Endodermal cell (in vitro differentiated cells): ENCODE data around the gene SLC39A9. TPM values are rescaled to one million over a fixed set of nuclear protein-coding genes. Genes with fewer than 3 reads are reported as not detected.
"Not testable (repeated sequence)": the region's sequence is repeated elsewhere in the genome, so short reads cannot be mapped to it uniquely, and the experiment has no call there.

Source experiments
- DNase-seq: peaks from one replicate; pipeline ENCODE4 v3.0.0-alpha.2; 2017
- H3K27ac ChIP-seq: 2 replicates; pipeline ENCODE4 v1.5.1; 2013; ENCODE audit warnings: mild to moderate bottlenecking, low read depth, low read length, moderate library complexity
- H3K27me3 ChIP-seq: 2 replicates; pipeline ENCODE4 v1.6.1; 2013; ENCODE audit warnings: mild to moderate bottlenecking, low read length, moderate library complexity; ENCODE audit not compliant: insufficient read depth, control insufficient read depth, poor library complexity, severe bottlenecking
- H3K36me3 ChIP-seq: 2 replicates; pipeline ENCODE4 v1.7.0; 2013; ENCODE audit warnings: mild to moderate bottlenecking, low read length, moderate library complexity; ENCODE audit not compliant: control insufficient read depth, insufficient read depth
- H3K4me1 ChIP-seq: one replicate; pipeline ENCODE4 v1.7.0; 2013; ENCODE audit warnings: low read length; ENCODE audit not compliant: control insufficient read depth, insufficient read depth
- H3K4me3 ChIP-seq: 2 replicates; pipeline ENCODE4 v1.5.1; 2013; ENCODE audit warnings: mild to moderate bottlenecking, low read length, moderate library complexity
- H3K9ac ChIP-seq: 2 replicates; pipeline ENCODE4 v1.6.1; 2013; ENCODE audit warnings: mild to moderate bottlenecking, low read length, moderate library complexity; ENCODE audit not compliant: poor library complexity, severe bottlenecking; ENCODE audit errors: extremely low read depth
- H3K9me3 ChIP-seq: 2 replicates; pipeline ENCODE4 v1.6.1; 2013; ENCODE audit warnings: mild to moderate bottlenecking, low read length, moderate library complexity; ENCODE audit not compliant: control insufficient read depth
- H3K27ac Mint-ChIP-seq: 2 replicates; pipeline ENCODE4 v1.8.0; 2020; ENCODE audit warnings: mixed read lengths
- H3K27me3 Mint-ChIP-seq: 2 replicates; pipeline ENCODE4 v1.8.0; 2021; ENCODE audit warnings: mild to moderate bottlenecking, mixed read lengths; ENCODE audit not compliant: insufficient read depth
- H3K36me3 Mint-ChIP-seq: 2 replicates; pipeline ENCODE4 v1.8.0; 2020; ENCODE audit warnings: low read depth, mixed read lengths
- H3K4me1 Mint-ChIP-seq: 2 replicates; pipeline ENCODE4 v1.8.0; 2020; ENCODE audit warnings: mixed read lengths
- H3K4me3 Mint-ChIP-seq: 2 replicates; pipeline ENCODE4 v1.8.0; 2020; ENCODE audit warnings: mild to moderate bottlenecking, moderate library complexity, mixed read lengths
- H3K9me3 Mint-ChIP-seq: 2 replicates; pipeline ENCODE4 v1.8.0; 2020; ENCODE audit warnings: mild to moderate bottlenecking, mixed read lengths
- WGBS, 2 experiments: methylation state at CpG; one replicate each; pipeline versions ENCODE4 v1.1.5 to v1.1.7; 2013; ENCODE audit warnings: missing lambda C conversion rate in 2 of 2, mixed read lengths in 1 of 2; ENCODE audit not compliant: insufficient coverage in 1 of 2, insufficient read length in 1 of 2; 5-methylcytosine and 5-hydroxymethylcytosine counted together
- total RNA-seq, 2 donors: library from RNA; stranded (reverse); fragmentation: NEBNext Ultra II Directional in 1 of 2; extraction: Animal tissue kit (Norgen Biotek cat#: 25700) in 1 of 2; gene quantifications; 2 replicates in 1 of 2; 3 replicates in 1 of 2; pipeline ENCODE4 v1.2.1, GENCODE V29; 2021
- TF ChIP-seq, protein P1 (sequence below): fragments of 200-600 bp; sonication (generic); conservative IDR thresholded peaks from 2 replicates; pipeline ENCODE4 v1.5.0; 2021; ENCODE audit warnings: antibody characterized with exemption, mild to moderate bottlenecking

SLC39A9 gene
- total RNA-seq, 2 donors from 2014 or later: 40.8 to 53.8 TPM

DNA sequence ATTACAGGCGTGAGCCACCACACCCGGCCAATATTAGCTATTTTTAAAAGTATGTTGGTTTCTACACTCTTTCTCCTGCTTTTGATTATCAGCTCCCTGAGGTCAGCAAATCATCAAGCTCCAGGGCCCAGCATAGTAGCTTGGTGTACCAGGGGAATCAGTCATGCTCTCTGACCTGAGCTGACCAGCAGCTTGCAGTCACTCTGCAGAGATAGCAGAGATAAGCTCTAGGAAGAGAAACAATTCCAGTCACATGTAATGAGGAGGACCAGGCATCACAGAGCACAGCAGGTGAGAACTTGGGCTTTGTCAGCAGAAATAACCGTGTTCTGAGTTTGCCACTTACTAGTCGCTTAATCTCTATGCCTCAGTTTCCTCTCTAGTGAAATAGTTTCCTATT lies 94.5 kb downstream of the SLC39A9 start:
- Mint-ChIP-seq H3K27me3 (peaks cover 35% of the 10 kb centered on the region), H3K4me1 (peaks cover 7% of the 10 kb centered on the region), H3K9me3 (no peaks in the 10 kb centered on the region), H3K36me3 (no peaks in the 10 kb centered on the region), H3K27ac (no peak overlapping the region), H3K4me3 (no peak overlapping the region)
- H3K36me3 ChIP-seq: no peaks in the 10 kb centered on the region
- WGBS, 2 experiments: 66 to 84% methylated on average over 2 to 4 of the region's 4 CpGs
- no peaks in the 10 kb centered on the region for H3K9me3 ChIP-seq
- DNase-seq: no peak
- peaks cover 3% of the 10 kb centered on the region for H3K4me1 ChIP-seq
- no peak overlapping the region for H3K4me3 ChIP-seq
- no peaks in the 10 kb centered on the region for H3K27me3 ChIP-seq
- H3K27ac ChIP-seq: no peak overlapping the region
- no peak overlapping the region for H3K9ac ChIP-seq
- TF ChIP-seq, protein P1, sequence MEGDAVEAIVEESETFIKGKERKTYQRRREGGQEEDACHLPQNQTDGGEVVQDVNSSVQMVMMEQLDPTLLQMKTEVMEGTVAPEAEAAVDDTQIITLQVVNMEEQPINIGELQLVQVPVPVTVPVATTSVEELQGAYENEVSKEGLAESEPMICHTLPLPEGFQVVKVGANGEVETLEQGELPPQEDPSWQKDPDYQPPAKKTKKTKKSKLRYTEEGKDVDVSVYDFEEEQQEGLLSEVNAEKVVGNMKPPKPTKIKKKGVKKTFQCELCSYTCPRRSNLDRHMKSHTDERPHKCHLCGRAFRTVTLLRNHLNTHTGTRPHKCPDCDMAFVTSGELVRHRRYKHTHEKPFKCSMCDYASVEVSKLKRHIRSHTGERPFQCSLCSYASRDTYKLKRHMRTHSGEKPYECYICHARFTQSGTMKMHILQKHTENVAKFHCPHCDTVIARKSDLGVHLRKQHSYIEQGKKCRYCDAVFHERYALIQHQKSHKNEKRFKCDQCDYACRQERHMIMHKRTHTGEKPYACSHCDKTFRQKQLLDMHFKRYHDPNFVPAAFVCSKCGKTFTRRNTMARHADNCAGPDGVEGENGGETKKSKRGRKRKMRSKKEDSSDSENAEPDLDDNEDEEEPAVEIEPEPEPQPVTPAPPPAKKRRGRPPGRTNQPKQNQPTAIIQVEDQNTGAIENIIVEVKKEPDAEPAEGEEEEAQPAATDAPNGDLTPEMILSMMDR: no peak

DNA sequence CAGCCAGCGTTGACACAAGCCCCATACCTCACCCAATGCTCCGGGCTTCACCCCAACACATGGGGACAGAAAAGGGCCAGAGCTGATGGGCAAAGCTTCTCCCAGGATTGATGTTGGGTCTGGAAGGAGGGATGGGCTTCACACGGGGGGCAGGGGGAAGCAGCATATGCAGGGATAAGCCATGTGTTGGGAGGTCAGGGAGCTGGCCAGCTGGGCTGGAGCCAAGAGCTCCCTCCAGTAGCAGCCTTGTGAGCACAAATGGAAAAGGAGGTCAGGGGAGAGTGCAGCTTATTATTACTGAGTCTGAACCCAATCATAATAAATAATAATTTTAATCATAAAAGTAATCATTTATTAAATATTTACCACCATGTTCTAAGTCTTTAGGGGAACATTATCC lies 95.3 kb downstream of the SLC39A9 start:
- Histone ChIP-seq H3K9me3 (no peaks in the 10 kb centered on the region), H3K27ac (no peak overlapping the region), H3K36me3 (no peaks in the 10 kb centered on the region), H3K9ac (no peak overlapping the region), H3K4me3 (no peak overlapping the region), H3K27me3 (no peaks in the 10 kb centered on the region), H3K4me1 (peaks cover 3% of the 10 kb centered on the region)
- no peaks in the 10 kb centered on the region for H3K36me3 Mint-ChIP-seq
- H3K4me3 Mint-ChIP-seq: no peak overlapping the region
- TF ChIP-seq, protein P1: no peak
- H3K27ac Mint-ChIP-seq: no peak overlapping the region
- 92% methylated on average over 3 of the region's 3 CpGs; no CpG with 5 or more reads in 1 of the 2 experiments for WGBS, 2 experiments
- peaks cover 7% of the 10 kb centered on the region for H3K4me1 Mint-ChIP-seq
- peaks cover 27% of the 10 kb centered on the region for H3K27me3 Mint-ChIP-seq
- no peak for DNase-seq
- no peaks in the 10 kb centered on the region for H3K9me3 Mint-ChIP-seq

DNA sequence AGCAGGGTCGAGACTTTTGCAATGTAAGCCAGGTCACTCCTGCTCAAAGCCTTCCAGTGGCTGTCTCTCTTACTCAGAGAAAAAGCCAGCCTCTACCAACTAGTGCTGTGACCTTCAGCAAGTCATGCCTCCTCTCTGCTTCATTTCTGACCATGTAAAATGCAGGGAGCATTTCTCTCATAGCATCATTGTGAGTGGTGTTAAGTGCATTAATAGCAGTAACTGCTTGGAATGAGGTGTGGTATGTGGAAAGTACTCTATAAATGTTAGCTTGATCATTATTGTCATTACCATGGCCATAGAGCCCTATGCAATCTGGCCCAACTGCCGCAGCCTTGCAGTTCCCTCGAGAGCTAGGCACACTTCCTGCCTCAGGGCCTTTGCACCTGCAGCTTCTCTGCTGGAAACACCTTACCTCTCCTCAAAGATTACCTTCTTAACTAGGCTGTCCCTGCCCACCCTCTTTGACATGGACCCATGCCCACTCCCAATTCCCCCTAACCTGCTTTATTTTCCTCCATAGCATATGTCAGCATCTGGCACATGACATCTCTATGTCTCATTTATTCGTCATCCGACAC lies 96.9 kb downstream of the SLC39A9 start:
- Mint-ChIP-seq H3K27ac (no peak overlapping the region), H3K4me3 (no peak overlapping the region), H3K27me3 (peaks cover 19% of the 10 kb centered on the region), H3K36me3 (no peaks in the 10 kb centered on the region), H3K9me3 (no peaks in the 10 kb centered on the region), H3K4me1 (peaks cover 7% of the 10 kb centered on the region)
- H3K9ac ChIP-seq: no peak overlapping the region
- H3K27ac ChIP-seq: no peak overlapping the region
- H3K9me3 ChIP-seq: no peaks in the 10 kb centered on the region
- H3K36me3 ChIP-seq: no peaks in the 10 kb centered on the region
- H3K4me1 ChIP-seq: peaks cover 3% of the 10 kb centered on the region
- H3K4me3 ChIP-seq: no peak overlapping the region
- 94 to 96% methylated on average over 3 to 5 of the region's 5 CpGs for WGBS, 2 experiments
- TF ChIP-seq, protein P1: no peak
- no peak for DNase-seq
- no peaks in the 10 kb centered on the region for H3K27me3 ChIP-seq

DNA sequence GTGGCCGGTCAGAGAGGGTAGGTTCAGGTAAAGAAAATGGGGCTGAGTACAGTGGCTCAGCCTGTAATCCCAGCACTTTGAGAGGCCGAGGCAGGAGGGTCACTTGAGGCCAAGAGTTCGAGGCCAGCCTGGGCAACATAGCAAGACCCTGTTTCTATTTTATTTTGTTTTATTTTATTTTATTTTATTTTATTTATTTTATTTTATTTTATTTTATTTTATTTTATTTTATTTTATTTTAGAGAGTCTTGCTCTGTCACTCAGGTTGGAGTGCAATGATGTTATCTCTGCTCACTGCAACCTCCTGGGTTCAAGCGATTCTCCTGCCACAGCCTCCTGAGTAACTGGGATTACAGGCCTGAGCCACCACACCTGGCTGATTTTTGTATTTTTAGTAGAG lies 99.4 kb downstream of the SLC39A9 start:
- H3K4me1 Mint-ChIP-seq, H3K9ac ChIP-seq, H3K4me1 ChIP-seq, H3K4me3 Mint-ChIP-seq, H3K27me3 ChIP-seq, DNase-seq, H3K9me3 ChIP-seq, H3K27ac ChIP-seq, H3K36me3 Mint-ChIP-seq, H3K36me3 ChIP-seq, H3K9me3 Mint-ChIP-seq, H3K27ac Mint-ChIP-seq, H3K4me3 ChIP-seq: not testable (repeated sequence)
- WGBS, 2 experiments: 83 to 94% methylated on average over 2 to 4 of the region's 4 CpGs
- H3K27me3 Mint-ChIP-seq: peaks cover 30% of the 10 kb centered on the region

DNA sequence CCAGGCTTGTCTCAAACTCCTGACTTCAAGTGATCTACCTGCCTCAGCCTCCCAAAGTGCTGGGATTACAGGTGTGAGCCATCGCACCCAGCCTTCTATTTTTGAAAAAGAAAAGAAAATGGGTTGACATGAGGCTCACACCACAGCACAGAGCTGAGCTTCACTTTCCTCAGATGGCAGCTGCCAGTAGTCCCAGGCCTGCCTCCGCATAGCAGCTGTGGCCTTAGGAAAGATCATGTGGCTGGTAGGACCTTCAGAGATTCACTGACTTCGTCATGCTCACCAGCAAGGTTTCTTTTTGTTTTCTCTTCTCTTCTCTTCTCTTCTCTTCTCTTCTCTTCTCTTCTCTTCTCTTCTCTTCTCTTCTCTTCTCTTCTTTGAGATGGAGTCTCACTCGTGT lies 99.8 kb downstream of the SLC39A9 start:
- not testable (repeated sequence) for H3K9ac ChIP-seq, H3K36me3 Mint-ChIP-seq, H3K4me1 Mint-ChIP-seq, H3K4me1 ChIP-seq, H3K27ac ChIP-seq, H3K4me3 ChIP-seq, H3K9me3 Mint-ChIP-seq, H3K4me3 Mint-ChIP-seq, H3K9me3 ChIP-seq, H3K27me3 ChIP-seq, DNase-seq, H3K36me3 ChIP-seq, H3K27ac Mint-ChIP-seq
- WGBS, 2 experiments: 87 to 98% methylated on average over 3 to 4 of the region's 4 CpGs
- peaks cover 31% of the 10 kb centered on the region for H3K27me3 Mint-ChIP-seq
